Osteocyte (in vitro differentiated cells): ENCODE results near the gene ROBO2. TPM values are rescaled to one million over a fixed set of nuclear protein-coding genes. Genes with fewer than 3 reads are reported as not detected.

Source experiments
- DNase-seq: peaks from one replicate; pipeline ENCODE4 v3.0.0; 2021; ENCODE audit warnings: mixed read lengths; ENCODE audit not compliant: unreplicated experiment; ENCODE audit errors: extremely low spot score
- H3K27ac Mint-ChIP-seq: one replicate; pipeline ENCODE4 v1.8.0; 2021; ENCODE audit warnings: mild to moderate bottlenecking, mixed read lengths; ENCODE audit not compliant: unreplicated experiment
- H3K27me3 Mint-ChIP-seq: one replicate; pipeline ENCODE4 v1.8.0; 2021; ENCODE audit warnings: mixed read lengths; ENCODE audit not compliant: unreplicated experiment
- H3K36me3 Mint-ChIP-seq: one replicate; pipeline ENCODE4 v1.8.0; 2021; ENCODE audit warnings: mixed read lengths; ENCODE audit not compliant: unreplicated experiment
- H3K4me1 Mint-ChIP-seq: one replicate; pipeline ENCODE4 v1.8.0; 2021; ENCODE audit warnings: mixed read lengths; ENCODE audit not compliant: unreplicated experiment
- H3K4me3 Mint-ChIP-seq: one replicate; pipeline ENCODE4 v1.8.0; 2021; ENCODE audit warnings: mild to moderate bottlenecking, moderate library complexity, mixed read lengths; ENCODE audit not compliant: unreplicated experiment
- H3K9me3 Mint-ChIP-seq: one replicate; pipeline ENCODE4 v1.8.0; 2021; ENCODE audit warnings: mixed read lengths; ENCODE audit not compliant: unreplicated experiment
- total RNA-seq: library from RNA; stranded (reverse); gene quantifications from 2 replicates; pipeline ENCODE4 v1.2.1, GENCODE V29; 2021
- TF ChIP-seq, protein P1 (sequence below): fragments of 200-600 bp; sonication (generic); IDR thresholded peaks from 2 replicates; pipeline ENCODE4 v1.5.0; 2021; ENCODE audit warnings: antibody characterized with exemption, mild to moderate bottlenecking, moderate library complexity

The ROBO2 gene
- total RNA-seq, 1 donor from 2014 or later = 18.4 TPM

DNA sequence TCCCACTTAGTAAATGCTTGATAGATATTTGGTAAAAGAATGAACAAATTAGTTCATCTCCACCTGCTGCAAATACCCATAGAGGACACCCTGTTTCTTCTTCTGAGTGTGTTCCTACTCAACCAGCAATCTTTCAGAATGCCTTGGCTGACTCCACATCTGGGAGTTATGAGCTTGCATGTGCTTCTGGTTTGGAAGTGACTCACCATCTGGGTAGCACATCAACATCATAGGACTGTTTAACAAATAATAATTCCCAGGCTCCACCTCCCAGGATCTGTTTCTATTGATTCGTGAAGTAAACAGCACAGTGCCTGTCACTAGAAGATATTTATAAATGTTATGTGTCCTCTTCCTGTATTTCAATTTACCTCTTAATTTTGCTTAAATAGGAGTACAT, 580.1 kb downstream of the ROBO2 start:
- no peak overlapping the region for H3K27ac Mint-ChIP-seq
- H3K27me3 Mint-ChIP-seq = no peaks in the 10 kb centered on the region
- H3K4me1 Mint-ChIP-seq = no peaks in the 10 kb centered on the region

DNA sequence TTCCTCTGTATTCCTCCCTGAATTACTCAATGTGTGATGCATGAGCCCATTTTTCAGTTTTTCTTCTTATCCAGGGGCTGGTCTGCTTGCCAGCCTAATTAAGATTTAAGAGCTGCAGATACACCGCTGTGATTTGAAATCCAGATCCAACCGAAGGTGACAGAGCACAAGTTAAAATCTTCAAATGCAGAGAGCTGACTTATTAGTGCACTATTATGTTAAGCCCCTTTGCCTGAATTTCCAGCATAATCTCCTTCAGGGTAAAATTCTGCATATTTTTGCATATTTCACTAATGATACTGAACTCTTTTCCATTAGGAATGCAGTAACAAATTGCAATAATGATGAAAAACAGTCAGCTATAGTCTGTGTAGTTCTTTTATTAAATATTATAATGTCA, 583.6 kb downstream of the ROBO2 start:
- DNase-seq = no peak
- Mint-ChIP-seq H3K27me3 (no peaks in the 10 kb centered on the region), H3K36me3 (no peaks in the 10 kb centered on the region), H3K4me1 (no peaks in the 10 kb centered on the region), H3K4me3 (no peak overlapping the region), H3K27ac (no peak overlapping the region), H3K9me3 (no peaks in the 10 kb centered on the region)
- TF ChIP-seq, protein P1, sequence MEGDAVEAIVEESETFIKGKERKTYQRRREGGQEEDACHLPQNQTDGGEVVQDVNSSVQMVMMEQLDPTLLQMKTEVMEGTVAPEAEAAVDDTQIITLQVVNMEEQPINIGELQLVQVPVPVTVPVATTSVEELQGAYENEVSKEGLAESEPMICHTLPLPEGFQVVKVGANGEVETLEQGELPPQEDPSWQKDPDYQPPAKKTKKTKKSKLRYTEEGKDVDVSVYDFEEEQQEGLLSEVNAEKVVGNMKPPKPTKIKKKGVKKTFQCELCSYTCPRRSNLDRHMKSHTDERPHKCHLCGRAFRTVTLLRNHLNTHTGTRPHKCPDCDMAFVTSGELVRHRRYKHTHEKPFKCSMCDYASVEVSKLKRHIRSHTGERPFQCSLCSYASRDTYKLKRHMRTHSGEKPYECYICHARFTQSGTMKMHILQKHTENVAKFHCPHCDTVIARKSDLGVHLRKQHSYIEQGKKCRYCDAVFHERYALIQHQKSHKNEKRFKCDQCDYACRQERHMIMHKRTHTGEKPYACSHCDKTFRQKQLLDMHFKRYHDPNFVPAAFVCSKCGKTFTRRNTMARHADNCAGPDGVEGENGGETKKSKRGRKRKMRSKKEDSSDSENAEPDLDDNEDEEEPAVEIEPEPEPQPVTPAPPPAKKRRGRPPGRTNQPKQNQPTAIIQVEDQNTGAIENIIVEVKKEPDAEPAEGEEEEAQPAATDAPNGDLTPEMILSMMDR = no peak

More for the DNA sequence above, 580.1 kb downstream of the ROBO2 start:
- Mint-ChIP-seq H3K4me3 (no peak overlapping the region), H3K9me3 (no peaks in the 10 kb centered on the region), H3K36me3 (no peaks in the 10 kb centered on the region)
- no peak for DNase-seq
- TF ChIP-seq, protein P1 = no peak

DNA sequence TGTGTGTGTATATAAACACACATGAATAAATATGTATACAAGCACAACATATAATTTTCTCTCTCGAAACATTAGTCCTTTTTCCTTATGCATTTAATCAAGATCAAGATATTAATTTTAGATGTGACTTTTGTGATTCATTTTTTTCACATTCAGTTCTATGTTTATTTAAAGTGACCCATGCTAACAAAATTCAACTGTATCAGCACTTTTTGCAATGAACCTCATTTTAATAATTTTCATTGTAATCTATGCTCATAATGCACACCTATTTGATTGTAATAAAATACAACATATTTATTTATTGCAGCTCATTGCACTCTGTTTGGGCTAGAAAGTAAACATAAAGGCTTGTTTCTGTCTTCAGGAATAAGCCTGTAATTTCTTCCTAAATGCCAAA, 586.3 kb downstream of the ROBO2 start:
- DNase-seq = no peak

GRCh38 chr3:77648214-77648613, 608.3 kb downstream of the ROBO2 start:
- Mint-ChIP-seq H3K36me3 (peaks cover 5% of the 10 kb centered on the region), H3K4me1 (peaks cover 11% of the 10 kb centered on the region), H3K4me3 (no peak overlapping the region), H3K27ac (no peak overlapping the region), H3K9me3 (no peaks in the 10 kb centered on the region), H3K27me3 (no peaks in the 10 kb centered on the region)
- DNase-seq = no peak
- TF ChIP-seq, protein P1 = no peak

More for the DNA sequence above, 586.3 kb downstream of the ROBO2 start:
- TF ChIP-seq, protein P1 = no peak
- H3K4me1 Mint-ChIP-seq = no peaks in the 10 kb centered on the region
- H3K4me3 Mint-ChIP-seq = no peak overlapping the region
- no peaks in the 10 kb centered on the region for H3K27me3 Mint-ChIP-seq
- no peaks in the 10 kb centered on the region for H3K9me3 Mint-ChIP-seq
- H3K27ac Mint-ChIP-seq = no peak overlapping the region
- no peaks in the 10 kb centered on the region for H3K36me3 Mint-ChIP-seq

- Mint-ChIP-seq H3K36me3 (peaks cover 4% of the 10 kb centered on the region), H3K4me1 (peaks cover 7% of the 10 kb centered on the region), H3K9me3 (no peaks in the 10 kb centered on the region), H3K4me3 (no peak overlapping the region), H3K27ac (no peak overlapping the region), H3K27me3 (no peaks in the 10 kb centered on the region)
- TF ChIP-seq, protein P1 = no peak
- DNase-seq = no peak
Observed at GRCh38 chr3:77648664-77649063, 608.8 kb downstream of the ROBO2 start.
